GM18502 (cell line): Measurements from ENCODE around the gene WNT2B.
A peak's percentile ranks its signal among the peaks of the same experiment; 100 is the strongest.
"Not testable (repeated sequence)": the region's sequence is repeated elsewhere in the genome, so short reads cannot be mapped to it uniquely, and the experiment has no call there.

ENCODE experiments used
- ATAC-seq: cut with Tn5 transposase; IDR thresholded peaks from one replicate; pipeline ENCODE4 v1.9.1; 2021; ENCODE audit warnings: mild to moderate bottlenecking; ENCODE audit not compliant: unreplicated experiment, poor library complexity

WNT2B gene

DNA sequence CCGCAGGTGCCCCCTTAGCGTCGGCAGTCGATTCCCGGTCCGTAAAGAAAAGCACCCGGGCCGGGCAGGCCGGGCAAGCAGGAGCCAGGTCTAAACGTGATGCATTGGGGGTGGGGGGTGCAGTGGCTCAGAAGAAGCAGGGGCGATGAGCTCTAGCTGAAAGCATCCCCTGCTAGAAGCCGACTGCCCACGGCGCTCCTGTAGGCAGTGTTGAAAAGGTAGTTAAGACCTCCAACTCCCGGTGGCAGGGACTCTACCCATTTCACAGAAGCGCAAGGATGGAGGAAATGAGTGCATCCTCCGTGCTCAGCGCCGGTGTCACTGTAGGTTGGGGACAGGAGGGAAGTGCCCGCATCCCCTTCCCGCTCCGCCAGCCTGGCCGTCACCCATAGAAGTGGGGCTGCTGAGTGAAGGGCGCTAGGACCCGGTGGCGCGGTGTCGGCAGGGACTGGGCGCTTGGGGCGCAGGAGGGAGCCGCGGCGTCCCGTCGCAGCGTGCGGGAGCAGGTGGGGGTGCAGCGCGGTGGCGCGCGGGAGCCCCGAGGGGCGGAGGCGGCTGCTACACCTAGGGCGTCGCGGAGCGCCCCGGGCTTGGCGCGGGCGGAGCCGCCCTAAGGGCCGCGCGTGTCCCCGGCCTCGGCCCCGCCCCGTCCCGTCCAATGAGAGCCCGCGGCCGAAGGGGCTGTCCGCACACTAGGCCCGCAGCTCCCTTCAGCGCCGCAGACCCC is at the start of gene WNT2B:
Gene WNT2B, plus strand, starts transcription at position 688 of the 727 bp plus-strand sequence. CDS start 298 bp downstream, outside the sequence.
- ATAC-seq: peak; percentile 66

DNA sequence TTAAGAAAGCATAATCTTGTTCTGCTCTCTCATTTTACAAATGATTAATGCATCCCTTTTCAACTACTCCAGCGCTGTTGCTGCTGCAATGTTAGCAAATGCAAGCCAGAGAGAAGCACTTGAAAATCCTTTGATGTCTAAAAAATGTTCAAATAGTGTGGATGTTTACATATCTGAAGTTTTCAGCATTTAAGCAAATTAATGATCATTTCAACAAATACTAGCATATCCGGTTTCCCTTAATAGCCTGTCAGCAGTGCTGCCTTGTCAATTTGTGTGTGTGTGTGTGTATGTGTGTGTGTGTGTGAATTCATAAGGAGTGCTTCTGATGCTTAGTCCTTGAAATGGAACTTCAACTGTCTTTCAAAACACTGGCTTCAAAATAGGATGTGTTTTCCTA is 48.1 kb upstream of the WNT2B start:
- ATAC-seq: no peak

DNA sequence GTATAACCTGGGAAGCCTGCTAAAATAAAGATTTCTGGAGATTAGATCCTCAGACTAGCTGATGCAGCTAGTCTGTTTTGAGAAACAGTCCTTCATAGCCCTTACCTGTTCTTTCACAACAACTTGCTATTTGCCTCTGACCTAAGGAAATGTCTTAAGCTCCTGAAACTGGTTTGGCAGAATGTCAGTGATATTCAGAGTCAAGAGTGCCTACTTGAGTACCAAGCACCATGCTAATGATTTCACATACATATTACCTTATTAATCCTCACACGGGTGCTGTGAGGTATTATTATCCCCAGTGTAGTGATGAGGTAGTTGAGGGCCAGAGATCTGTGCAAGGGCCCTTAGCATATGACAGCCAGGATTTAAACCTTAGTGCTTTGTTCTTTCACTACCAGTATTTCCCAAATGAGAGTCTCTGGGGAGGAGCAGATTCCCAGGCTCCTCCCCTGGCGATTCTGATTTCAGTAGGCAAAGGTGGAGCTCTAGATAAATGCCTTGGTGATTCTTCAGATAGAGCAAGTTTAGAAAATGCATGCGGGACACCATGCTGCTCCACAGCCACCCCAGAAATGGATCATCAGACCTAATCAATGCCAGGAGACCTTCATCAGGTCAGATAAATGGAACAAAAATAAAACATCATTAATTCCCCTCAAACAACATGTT is 47.4 kb upstream of the WNT2B start:
- no peak for ATAC-seq

DNA sequence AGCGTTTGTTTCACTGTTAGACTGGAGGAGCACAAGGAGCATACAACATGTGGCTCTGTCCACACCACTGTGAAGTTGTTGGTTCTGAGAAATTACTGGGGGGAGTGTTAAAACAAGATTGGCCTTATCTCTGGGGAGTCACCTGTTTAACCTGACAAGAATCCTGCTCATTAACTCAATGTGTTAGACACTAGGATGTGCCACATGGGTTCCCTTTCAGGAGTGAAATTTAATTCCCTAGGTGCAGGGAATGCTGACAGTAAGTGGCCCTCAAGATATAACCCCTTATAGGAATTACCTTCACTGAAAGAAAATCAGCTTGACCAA is 45.8 kb upstream of the WNT2B start:
- ATAC-seq: no peak

DNA sequence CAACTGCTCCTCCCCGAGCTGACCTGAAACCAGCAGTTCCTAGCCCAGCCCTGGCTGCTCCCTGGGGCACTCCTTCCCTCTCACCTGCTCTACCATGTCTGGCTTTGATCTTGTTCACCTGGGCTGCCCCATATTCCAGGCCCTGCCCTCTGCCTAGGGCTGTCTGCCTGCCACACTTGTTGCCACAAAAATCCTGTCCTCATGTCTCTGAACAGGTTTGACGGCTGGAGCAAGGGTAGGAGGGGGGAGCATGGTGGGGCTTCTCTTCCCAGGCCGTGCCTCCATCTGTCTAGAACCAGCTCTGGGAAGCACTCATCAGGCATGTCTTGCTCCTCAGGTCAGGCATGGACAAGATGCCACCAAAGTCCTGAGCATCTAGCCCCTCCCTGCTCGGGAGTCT is 44.3 kb upstream of the WNT2B start:
- no peak for ATAC-seq

DNA sequence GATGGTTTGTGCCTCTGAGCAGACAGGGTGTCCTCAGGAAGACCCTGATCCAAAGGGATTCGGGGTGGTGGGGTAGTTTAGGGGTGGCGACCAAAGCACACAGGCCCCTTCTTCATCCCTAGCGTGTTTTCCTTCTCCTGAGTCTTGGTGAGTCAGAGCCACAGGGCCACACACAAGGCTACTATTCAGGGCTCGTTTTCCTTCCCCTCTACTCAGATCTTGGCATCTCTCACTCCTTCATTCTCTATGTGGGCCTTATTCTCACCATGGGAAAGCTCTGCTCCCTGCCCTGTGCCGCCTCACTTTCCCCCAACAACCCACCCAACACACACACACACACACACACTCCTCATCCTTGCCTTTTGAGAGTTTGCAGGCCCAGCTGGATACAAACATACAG is 43.6 kb upstream of the WNT2B start:
- ATAC-seq: no peak

DNA sequence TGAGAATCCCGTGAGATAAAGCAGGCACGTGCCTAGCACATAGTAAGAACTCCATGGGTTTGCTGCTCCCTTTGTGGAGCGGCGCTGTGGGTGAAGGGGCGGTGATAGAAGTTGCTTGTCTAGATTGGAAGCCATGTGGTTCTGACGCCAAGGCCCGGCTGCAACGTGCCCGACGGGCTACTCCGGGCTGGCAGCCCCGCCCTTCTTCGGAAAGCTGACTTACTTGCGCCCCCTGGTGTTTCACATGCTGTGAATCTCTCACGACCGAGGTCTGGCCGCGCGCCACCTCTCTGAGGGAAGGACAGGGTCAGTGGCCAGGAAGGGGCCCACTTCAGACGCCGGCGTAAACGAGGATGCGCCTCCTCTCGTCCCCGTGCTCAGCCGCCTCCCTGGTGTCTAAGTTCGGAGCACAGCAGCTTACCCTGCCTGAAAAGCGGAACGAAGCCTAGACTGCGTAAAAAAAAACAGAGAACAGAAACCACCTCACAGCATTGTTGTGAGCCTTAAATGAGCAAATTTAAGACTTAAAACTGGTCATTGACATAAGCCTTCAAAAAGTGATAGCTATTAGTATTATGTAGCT is 42.6 kb upstream of the WNT2B start:
- peak; percentile 98 for ATAC-seq

DNA sequence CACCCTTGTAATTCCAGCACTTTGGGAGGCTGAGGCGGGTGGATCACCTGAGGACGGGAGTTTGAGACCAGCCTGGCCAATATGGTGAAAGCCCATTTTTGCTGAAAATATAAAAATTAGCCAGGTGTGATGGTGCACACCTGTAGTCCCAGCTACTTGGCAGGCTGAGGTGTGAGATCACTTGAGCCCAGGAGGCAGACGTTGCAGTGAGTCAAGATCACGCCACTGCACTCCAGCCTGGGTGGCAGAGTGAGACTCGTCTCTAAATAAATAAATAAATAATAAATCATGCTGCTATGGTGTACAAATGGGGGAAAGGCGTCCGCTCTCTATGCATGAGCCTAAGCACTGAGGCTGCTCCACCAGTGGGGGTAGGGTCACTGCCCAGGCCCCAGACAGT is 38.4 kb upstream of the WNT2B start:
- not testable (repeated sequence) for ATAC-seq

DNA sequence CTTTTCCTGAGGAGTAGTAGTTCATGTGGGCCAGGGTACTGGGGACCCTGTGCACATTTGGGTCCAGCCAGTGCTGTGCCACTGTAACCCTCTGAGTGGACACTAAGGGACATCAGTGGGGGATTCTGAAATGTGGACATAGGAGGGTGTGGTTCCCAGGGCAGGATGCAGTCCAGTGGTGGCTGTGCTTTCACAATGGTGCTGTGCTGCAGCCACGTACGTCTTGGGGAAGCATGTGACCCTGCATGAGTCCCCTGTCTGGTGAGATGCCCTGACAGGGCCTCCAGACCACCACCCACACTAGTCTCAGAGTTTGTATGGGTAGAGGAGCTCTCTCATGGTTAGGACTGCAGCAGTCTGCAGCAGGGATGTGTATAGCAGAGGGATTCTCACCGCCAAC is 37.8 kb upstream of the WNT2B start:
- no peak for ATAC-seq

DNA sequence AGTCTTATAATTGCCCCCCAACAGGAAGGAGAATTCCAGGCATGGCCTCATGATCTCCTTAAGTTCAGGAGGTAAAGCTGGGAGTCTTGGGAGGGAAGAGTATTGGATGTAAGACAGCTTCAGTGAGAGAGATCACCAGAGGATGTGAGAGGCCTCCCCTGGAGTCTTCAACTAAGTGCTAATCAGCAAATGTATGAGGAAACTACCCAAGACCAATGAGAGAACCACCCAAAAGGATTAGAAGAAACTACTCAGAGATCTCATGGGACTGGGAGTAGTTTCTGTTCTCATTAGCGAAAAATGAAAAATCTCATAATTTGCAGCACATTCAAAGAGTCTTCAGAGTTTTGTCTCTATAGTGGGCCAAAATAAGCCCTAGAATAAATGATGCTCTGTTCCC is 36.6 kb upstream of the WNT2B start:
- no peak for ATAC-seq

DNA sequence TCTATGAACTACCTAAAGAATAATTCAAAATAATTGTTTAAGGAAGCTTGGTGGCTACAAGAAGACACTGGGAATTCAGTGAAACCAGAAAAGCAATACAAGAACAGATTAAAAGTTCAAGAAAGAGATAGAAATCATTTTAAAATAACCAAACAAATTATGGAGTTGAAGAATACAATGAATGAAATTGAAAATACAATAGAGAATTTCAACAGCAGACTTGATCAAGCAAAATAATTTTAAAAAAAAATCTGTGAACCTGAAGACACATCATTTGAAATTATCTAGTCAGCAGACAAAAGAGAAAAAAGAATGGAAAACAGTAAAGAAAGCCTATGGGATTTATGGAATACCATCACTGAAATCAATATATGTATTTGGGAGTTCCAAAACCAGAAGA is 31.2 kb upstream of the WNT2B start:
- ATAC-seq: no peak

DNA sequence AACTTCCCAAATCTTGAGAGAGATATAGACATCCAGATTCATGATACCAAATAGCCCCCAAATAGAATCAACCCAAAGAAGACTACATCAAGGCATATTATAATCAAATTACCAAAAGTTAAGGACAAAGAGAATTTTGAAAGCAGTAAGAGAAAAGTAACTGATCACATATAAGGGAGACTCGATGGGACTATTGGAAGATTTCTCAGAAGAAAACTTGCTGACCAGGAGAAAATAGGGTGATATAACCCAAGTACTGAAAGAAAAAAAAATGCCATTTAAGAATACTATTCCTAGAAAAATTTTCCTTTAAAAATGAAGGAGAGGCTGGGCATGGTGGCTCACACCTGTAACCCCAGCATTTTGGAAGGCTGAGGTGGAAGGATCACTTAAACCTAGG is 30.5 kb upstream of the WNT2B start:
- ATAC-seq: no peak

DNA sequence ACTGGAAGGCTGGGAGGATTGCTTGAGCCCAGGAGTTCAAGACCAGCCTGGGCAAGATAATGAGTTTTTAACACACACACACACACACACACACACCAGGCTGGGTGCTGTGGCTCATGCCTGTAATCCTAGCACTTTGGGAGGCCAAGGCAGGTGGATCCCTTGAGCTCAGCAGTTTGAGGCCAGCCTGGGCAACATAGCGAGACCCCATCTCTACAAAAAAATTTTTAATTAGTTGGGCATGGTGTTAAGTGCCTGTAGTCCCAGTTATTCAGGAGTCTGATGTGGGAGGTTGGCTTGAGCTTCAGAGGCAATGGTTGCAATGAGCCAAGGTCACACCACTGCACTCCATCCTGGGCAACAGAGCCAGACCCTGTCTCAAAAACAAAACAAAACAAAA is 22.7 kb upstream of the WNT2B start:
- not testable (repeated sequence) for ATAC-seq

DNA sequence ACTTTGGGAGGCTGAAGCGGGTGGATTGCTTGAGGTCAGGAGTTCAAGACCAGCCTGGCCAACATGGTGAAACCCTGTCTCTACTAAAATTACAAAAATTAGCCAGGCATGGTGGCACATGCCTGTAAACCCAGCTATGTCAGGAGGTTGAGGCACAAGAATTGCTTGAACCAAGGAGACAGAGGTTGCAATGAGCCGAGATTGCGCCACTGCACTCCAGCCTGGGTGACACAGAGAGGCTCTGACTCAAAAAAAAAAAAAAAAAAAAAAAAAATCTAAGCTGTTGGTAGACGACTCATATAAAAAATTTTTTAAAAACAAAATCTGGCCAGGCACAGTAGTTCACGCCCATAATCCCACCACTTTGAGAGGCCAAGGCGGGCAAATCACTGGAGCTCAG is 21.1 kb upstream of the WNT2B start:
- ATAC-seq: not testable (repeated sequence)

DNA sequence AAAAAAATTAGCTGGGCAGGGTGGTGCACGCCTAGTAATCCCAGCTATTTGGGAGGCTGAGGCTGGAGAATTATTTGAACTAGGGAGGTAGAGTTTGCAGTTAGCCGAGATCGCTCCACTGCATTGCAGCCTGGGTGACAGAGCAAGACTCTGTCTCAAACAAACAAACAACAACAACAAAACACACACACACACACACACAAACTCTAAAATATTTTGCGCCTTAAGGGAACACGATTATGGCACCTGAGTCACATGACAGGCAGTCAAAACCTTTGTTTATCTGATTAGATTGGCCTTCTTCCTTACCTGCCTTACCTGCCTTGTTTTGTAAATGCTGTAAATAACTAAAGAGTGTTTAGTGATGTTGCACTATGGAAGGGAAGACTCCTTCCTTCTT is 20.6 kb upstream of the WNT2B start:
- no peak for ATAC-seq

DNA sequence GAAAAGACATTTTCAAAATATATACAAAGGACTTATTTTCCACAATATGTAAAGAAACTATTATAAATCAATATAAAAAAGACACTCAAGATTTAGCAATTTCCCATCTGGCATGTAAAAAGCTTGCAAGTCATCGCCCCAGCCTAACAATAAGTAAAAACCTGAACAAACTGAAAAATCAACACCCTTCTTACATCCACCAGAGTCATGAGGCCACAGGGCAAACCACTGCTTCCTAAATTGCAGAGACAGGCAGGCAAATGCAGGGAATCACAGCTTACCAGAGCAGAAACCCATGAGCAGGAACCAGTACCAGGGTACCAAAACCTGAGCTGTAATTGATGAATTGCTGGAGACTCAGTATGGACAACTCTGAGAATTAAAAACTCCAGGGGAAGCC is 16.7 kb upstream of the WNT2B start:
- no peak for ATAC-seq

DNA sequence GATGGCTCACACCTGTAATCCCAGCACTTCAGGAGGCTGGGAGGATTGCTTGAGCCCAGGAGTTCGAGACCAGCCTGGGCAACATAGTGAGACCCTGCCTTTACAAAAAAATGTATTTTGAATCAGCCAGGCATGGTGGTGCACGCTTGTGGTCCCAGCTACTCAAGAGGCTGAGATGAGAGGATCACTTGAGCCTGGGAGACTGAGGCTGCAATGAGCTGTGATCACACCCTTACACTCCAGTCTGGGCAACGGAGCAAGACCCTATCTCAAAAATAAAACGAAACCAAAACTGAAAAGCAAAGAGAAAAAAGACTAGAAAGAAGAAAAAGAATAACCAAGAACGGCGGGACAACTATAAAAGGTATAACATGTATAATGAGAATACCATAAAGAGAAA is 15.4 kb upstream of the WNT2B start:
- ATAC-seq: no peak

DNA sequence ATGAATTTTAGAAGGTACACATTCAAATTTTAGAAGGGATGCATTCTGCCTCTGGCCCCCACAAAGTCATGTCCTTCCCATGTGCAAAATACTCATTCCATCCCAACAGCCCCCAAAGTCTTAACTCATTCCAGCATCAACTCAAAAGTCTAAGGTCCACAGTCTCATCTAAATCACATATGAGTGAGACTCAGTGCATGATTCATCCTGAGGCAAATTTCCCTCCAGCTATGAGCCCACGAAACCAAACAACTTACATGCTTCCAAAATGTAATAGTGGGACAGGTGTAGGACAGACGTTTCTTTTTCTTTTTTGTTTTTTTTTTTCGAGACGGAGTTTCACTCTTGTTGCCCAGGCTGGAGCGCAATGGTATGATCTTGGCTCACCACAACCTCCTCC is 12.5 kb upstream of the WNT2B start:
- no peak for ATAC-seq

DNA sequence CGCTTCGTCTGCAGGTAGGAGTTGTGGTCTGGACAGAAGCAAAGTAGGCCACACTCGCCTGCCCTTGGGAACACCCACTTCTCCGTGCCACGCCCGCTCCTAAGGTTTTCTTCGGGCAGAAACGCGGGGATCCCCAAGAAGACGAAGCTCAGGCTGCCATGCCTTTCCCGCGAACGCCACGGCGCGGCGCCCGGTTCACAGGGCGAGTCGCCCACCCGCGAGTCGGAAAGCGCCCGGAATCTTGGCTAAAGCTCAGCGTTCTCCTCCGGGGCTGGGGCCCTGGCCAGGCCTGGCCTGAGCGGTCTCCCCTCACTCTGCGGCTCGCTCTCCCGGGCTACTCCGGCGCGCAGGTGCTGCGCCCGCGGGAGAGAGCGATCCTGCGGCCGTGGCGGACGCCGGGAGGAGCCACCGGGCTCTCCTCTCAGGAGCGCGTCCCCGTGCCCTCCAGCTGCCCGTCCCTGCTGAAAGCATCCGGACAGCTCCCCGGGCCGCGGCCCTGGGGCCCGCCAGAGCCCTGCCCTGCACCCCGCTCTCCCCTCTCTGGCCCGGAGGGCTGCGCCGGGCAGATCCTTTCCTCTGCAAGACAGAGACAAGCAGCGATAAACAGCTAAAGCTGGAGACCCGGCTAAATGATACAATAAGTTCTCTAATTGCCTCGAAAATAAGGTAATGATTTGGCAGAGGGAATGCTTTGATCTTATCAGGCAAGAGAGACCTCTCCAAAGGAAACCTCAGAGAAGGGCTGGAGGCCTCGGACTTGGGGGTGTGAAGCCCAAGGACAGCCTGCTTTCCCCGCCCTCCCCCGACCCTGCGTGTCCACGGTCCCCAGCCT is 6.7 kb upstream of the WNT2B start:
- peak; percentile 70 for ATAC-seq

DNA sequence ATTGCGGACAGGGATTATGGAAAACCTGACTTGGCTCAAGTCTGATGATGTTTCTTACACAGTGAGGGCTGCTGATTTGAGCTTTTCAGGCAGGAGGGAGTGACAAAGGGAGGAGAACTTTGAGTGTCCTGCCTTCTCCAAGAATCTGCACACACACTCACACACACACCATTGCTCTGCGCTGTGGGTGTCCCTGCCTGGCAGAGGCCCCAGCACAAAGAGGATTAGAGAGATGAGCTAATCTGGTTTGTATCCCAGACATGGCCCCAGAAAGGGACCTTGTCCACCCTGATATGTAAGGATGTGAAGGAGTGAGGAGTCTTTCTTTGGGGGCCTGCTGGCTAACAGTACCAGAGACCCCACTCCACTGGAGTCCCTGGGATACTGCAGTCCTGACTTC is 5.9 kb upstream of the WNT2B start:
- ATAC-seq: no peak
